Activated CD4-positive, alpha-beta T cell treated with anti-CD3 and anti-CD28 coated beads for 36 hours (primary cell): ENCODE data around the gene PCSK7. TPM values are rescaled to one million over a fixed set of nuclear protein-coding genes. Genes with fewer than 3 reads are reported as not detected.
"Not testable (repeated sequence)": the region's sequence is repeated elsewhere in the genome, so short reads cannot be mapped to it uniquely, and the experiment has no call there.

ENCODE experiments used
- ATAC-seq: fragments of 200-7000 bp; cut with Tn5 transposase; one replicate; pipeline ENCODE4 v1.10.0; 2021; ENCODE audit warnings: mild to moderate bottlenecking, moderate library complexity
- CTCF ChIA-PET: fragments of 350-600 bp; sonication (Branson Sonifier 250); formaldehyde crosslinking; loops from one replicate; lab custom pipeline; 2021; ENCODE audit warnings: antibody characterized with exemption; lab: Charles Lee
- POLR2A ChIA-PET: fragments of 350-600 bp; sonication (Branson Sonifier 250); formaldehyde crosslinking; loops from one replicate; lab custom pipeline; 2021; ENCODE audit warnings: antibody characterized with exemption, inconsistent platforms; lab: Charles Lee
- DNase-seq: peaks from one replicate; pipeline ENCODE4 v3.0.0-alpha.2; 2020
- H3K27ac Mint-ChIP-seq: one replicate; pipeline ENCODE4 v1.8.0; 2021; ENCODE audit warnings: mixed read lengths
- H3K27me3 Mint-ChIP-seq: one replicate; pipeline ENCODE4 v1.8.0; 2021; ENCODE audit warnings: mixed read lengths
- H3K36me3 Mint-ChIP-seq: one replicate; pipeline ENCODE4 v1.8.0; 2021; ENCODE audit warnings: low read depth, mixed read lengths
- H3K4me1 Mint-ChIP-seq: one replicate; pipeline ENCODE4 v1.8.0; 2021; ENCODE audit warnings: mixed read lengths
- H3K4me3 Mint-ChIP-seq: one replicate; pipeline ENCODE4 v1.8.0; 2021; ENCODE audit warnings: mild to moderate bottlenecking, moderate library complexity, mixed read lengths
- H3K9me3 Mint-ChIP-seq: one replicate; pipeline ENCODE4 v1.8.0; 2021; ENCODE audit warnings: low read depth, mixed read lengths
- intact Hi-C, 2 experiments: fragments of 100-400 bp; cut with DNase I in 1 of 2; cut with micrococcal nuclease in 1 of 2; formaldehyde crosslinking; loops; one replicate each; pipeline versions ENCODE4 v1.14.2 to v1.15.1; 2022 to 2024; cut with DNase I, micrococcal nuclease
- total RNA-seq, 2 experiments: library from RNA; stranded (reverse); gene quantifications; one replicate each; pipeline ENCODE4 v1.2.3, GENCODE V29; 2021

The PCSK7 gene, protein sequence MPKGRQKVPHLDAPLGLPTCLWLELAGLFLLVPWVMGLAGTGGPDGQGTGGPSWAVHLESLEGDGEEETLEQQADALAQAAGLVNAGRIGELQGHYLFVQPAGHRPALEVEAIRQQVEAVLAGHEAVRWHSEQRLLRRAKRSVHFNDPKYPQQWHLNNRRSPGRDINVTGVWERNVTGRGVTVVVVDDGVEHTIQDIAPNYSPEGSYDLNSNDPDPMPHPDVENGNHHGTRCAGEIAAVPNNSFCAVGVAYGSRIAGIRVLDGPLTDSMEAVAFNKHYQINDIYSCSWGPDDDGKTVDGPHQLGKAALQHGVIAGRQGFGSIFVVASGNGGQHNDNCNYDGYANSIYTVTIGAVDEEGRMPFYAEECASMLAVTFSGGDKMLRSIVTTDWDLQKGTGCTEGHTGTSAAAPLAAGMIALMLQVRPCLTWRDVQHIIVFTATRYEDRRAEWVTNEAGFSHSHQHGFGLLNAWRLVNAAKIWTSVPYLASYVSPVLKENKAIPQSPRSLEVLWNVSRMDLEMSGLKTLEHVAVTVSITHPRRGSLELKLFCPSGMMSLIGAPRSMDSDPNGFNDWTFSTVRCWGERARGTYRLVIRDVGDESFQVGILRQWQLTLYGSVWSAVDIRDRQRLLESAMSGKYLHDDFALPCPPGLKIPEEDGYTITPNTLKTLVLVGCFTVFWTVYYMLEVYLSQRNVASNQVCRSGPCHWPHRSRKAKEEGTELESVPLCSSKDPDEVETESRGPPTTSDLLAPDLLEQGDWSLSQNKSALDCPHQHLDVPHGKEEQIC
- total RNA-seq, result 10 to 100 TPM; 95.0 to 96.2 TPM

DNA sequence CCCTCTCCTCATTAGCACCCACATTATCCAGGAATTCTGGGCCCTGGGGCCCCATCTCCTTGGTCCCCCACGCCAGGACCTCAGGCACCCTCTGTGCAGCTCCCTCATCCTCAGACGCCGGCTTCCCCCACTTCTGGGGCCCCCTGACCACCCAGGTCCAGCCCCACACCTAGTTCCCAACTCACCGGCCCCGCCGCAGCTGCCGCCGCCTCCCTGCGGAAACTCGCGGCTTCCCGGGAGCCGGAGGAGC lies at the start of gene PCSK7:
TSS of gene PCSK7 (minus strand) at position 232 of the 250 bp plus-strand sequence. CDS start 2,229 bp downstream, outside the sequence.
- Mint-ChIP-seq H3K27me3 (no peaks in the 10 kb centered on the region), H3K4me3 (peak within 1 kb of the TSS; percentile 87), H3K36me3 (peaks cover 34% of the 10 kb centered on the region), H3K4me1 (peaks cover 37% of the 10 kb centered on the region), H3K9me3 (no peaks in the 10 kb centered on the region), H3K27ac (peak within 1 kb of the TSS; percentile 100)
- intact Hi-C loops, result loop anchor here (1.0 to 10.0 kb wide), 16 partner anchors 87 to 1206 kb away; partner anchors contain the start of genes CEP164 (in 2 of the 2), PAFAH1B2 (in 2 of the 2), BUD13 (in 1 of the 2) and IL10RA (in 1 of the 2)
- DNase-seq, result peak; percentile 77
- ChIA-PET POLR2A (interaction anchor here (1.2 to 1.6 kb wide), 3 partner anchors 53 to 96 kb away, joined by 4 to 7 read pairs (median 6); partner anchors contain the start of genes CEP164, PAFAH1B2 and SIDT2), CTCF (interaction anchor here (0.7 to 2.6 kb wide), 6 partner anchors 10 to 99 kb away, joined by 3 to 30 read pairs (median 4); partner anchors contain the start of genes CEP164 and SIDT2)
- ATAC-seq, result no peak

DNA sequence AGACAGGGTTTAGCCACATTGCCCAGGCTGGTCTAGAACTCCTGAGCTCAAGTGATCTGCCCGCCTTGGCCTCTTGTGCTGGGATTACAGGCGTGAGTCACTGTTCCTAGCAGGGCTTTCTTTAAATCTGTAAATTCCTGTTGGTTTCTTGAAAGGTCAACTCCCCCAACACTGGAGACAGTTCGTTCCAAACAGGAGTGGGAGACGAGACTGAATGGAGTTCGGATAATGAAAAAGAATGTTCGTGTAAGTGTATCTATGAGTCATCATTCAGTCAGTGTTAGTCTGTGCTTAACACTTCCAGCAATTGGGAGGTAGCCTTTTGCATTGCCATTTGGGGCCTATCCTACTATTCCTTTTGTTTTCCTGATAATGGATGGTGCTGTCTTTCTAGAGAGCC lies 49.3 kb upstream of the PCSK7 start:
- POLR2A ChIA-PET, result no interaction called here
- Mint-ChIP-seq H3K36me3 (peaks cover 23% of the 10 kb centered on the region), H3K27ac (no peak overlapping the region), H3K4me1 (peaks cover 15% of the 10 kb centered on the region), H3K9me3 (no peaks in the 10 kb centered on the region), H3K4me3 (no peak overlapping the region), H3K27me3 (no peaks in the 10 kb centered on the region)
- ATAC-seq, result no peak
- intact Hi-C loops, result no loop called here
- CTCF ChIA-PET, result no interaction called here
- no peak for DNase-seq

- POLR2A ChIA-PET, result no interaction called here
- no peaks in the 10 kb centered on the region for H3K27me3 Mint-ChIP-seq
- no peaks in the 10 kb centered on the region for H3K9me3 Mint-ChIP-seq
- CTCF ChIA-PET, result no interaction called here
- peaks cover 28% of the 10 kb centered on the region for H3K36me3 Mint-ChIP-seq
- peak overlapping the region; percentile 60 for H3K27ac Mint-ChIP-seq
- ATAC-seq (peak; percentile 16), DNase-seq (no peak)
- peaks cover 23% of the 10 kb centered on the region for H3K4me1 Mint-ChIP-seq
- intact Hi-C loops, result no loop called here
- H3K4me3 Mint-ChIP-seq, result peak overlapping the region; percentile 3
These were observed 48.0 kb upstream of the PCSK7 start for GRCh38 chr11:117279711-117280376.

DNA sequence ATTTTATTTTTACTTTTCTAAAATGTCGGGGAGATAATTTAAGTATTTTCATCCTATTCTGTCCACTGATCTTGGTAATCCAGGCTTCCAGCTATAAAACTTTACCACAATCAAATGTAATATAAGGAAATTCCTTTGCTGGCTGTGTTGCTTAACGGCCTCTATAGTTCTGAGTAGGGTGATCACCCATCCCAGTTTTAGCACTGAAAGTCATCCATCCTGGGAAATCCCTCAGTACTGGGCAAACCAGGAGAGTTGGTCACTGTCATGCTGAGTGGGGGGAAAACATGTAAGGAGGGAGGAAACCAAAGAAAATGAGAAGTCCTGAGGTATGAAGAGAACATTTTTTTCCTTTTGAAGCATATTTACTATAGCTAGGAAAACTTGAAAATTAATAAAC lies 46.5 kb upstream of the PCSK7 start:
- Mint-ChIP-seq H3K4me1 (peaks cover 25% of the 10 kb centered on the region), H3K36me3 (peaks cover 26% of the 10 kb centered on the region), H3K27ac (no peak overlapping the region), H3K27me3 (no peaks in the 10 kb centered on the region), H3K4me3 (no peak overlapping the region), H3K9me3 (no peaks in the 10 kb centered on the region)
- ChIA-PET POLR2A (no interaction called here), CTCF (interaction anchor here (0.5 kb wide), 1 partner anchor 98 kb away, joined by 3 read pairs; no protein-coding TSS in a partner anchor)
- no peak for DNase-seq
- intact Hi-C loops, result no loop called here
- ATAC-seq, result no peak

GRCh38 chr11:117273550-117274289 lies 41.8 kb upstream of the PCSK7 start:
- POLR2A ChIA-PET, result no interaction called here
- H3K4me1 Mint-ChIP-seq, result peaks cover 12% of the 10 kb centered on the region
- H3K27me3 Mint-ChIP-seq, result no peaks in the 10 kb centered on the region
- no peaks in the 10 kb centered on the region for H3K9me3 Mint-ChIP-seq
- H3K27ac Mint-ChIP-seq, result no peak overlapping the region
- intact Hi-C loops, result no loop called here
- no peak for DNase-seq
- peaks cover 18% of the 10 kb centered on the region for H3K36me3 Mint-ChIP-seq
- no peak overlapping the region for H3K4me3 Mint-ChIP-seq
- ATAC-seq, result no peak
- CTCF ChIA-PET, result no interaction called here

DNA sequence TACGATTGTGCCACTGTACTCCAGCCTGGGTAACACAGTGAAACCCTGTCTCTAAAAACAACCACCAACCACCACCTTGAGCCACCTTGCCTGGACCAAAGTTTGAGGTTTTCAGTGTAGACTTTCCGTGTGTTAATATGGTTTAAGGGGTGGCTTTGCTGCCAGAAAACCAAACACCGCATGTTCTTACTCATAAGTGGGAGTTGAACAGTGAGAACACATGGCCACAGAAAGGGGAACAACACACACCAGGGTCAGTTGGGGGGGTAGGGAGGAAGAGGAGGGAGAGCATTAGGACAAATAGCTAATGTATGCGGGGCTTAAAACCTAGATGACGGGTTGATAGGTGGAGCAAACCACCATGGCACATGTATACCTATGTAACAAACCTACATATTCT lies 40.3 kb upstream of the PCSK7 start:
- H3K36me3 Mint-ChIP-seq, result peaks cover 22% of the 10 kb centered on the region
- H3K27me3 Mint-ChIP-seq, H3K9me3 Mint-ChIP-seq, ATAC-seq, H3K4me3 Mint-ChIP-seq, H3K27ac Mint-ChIP-seq, intact Hi-C loops, CTCF ChIA-PET, DNase-seq, H3K4me1 Mint-ChIP-seq: not testable (repeated sequence)
- POLR2A ChIA-PET, result interaction anchor here (0.7 kb wide), 1 partner anchor 1396 kb away, joined by 7 read pairs; no protein-coding TSS in a partner anchor

GRCh38 chr11:117271208-117271607 lies 39.3 kb upstream of the PCSK7 start:
- Mint-ChIP-seq H3K36me3 (peaks cover 24% of the 10 kb centered on the region), H3K9me3 (no peaks in the 10 kb centered on the region), H3K4me3 (no peak overlapping the region), H3K27me3 (no peaks in the 10 kb centered on the region), H3K27ac (no peak overlapping the region), H3K4me1 (peaks cover 10% of the 10 kb centered on the region)
- ChIA-PET CTCF (no interaction called here), POLR2A (no interaction called here)
- ATAC-seq (no peak), DNase-seq (no peak)
- intact Hi-C loops, result no loop called here

- POLR2A ChIA-PET, result no interaction called here
- intact Hi-C loops, result no loop called here
- ATAC-seq (no peak), DNase-seq (no peak)
- Mint-ChIP-seq H3K27me3 (no peaks in the 10 kb centered on the region), H3K4me3 (no peak overlapping the region), H3K4me1 (peaks cover 2% of the 10 kb centered on the region), H3K36me3 (peaks cover 18% of the 10 kb centered on the region), H3K27ac (no peak overlapping the region), H3K9me3 (no peaks in the 10 kb centered on the region)
- CTCF ChIA-PET, result no interaction called here
These were observed 38.0 kb upstream of the PCSK7 start for GRCh38 chr11:117269856-117270255.

GRCh38 chr11:117265745-117266144 lies 33.9 kb upstream of the PCSK7 start:
- Mint-ChIP-seq H3K9me3 (no peaks in the 10 kb centered on the region), H3K27ac (no peak overlapping the region), H3K27me3 (no peaks in the 10 kb centered on the region), H3K36me3 (peaks cover 12% of the 10 kb centered on the region), H3K4me1 (no peaks in the 10 kb centered on the region), H3K4me3 (no peak overlapping the region)
- intact Hi-C loops, result no loop called here
- DNase-seq (no peak), ATAC-seq (no peak)
- CTCF ChIA-PET, result interaction anchor here (1.0 kb wide), 1 partner anchor 9 kb away, joined by 4 read pairs; no protein-coding TSS in a partner anchor
- POLR2A ChIA-PET, result no interaction called here

DNA sequence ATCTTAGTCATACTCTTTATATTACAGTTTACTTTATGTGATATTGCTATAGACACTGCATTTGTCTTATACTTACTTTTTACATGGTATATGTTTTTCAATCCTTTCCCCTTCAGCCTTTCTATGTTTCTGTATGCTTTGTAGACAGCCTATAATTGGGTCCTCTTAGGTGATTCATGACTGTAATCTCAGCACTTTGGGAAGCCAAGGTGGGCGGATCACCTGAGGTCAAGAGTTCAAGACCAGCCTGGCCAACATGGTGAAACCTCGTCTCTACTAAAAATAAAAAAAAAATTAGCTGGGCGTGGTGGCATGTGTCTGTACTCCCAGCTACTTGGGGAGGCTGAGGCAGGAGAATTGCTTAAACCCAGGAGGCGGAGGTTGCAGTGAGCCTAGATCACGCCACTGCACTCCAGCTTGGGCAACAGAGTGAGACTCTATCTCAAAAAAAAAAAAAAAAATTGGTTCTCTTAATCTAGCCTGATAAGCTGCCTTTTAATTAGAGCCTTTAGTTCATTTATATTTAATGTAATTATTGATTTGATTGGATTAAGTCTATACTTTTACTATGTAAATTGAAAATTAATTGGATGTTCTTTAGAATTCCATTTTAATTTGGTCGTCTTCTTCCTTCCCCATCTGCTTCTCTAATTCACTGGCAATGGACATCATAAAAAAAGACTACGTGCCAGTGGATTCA lies 32.9 kb upstream of the PCSK7 start:
- POLR2A ChIA-PET, H3K27me3 Mint-ChIP-seq, intact Hi-C loops, H3K9me3 Mint-ChIP-seq, DNase-seq, H3K4me3 Mint-ChIP-seq, H3K27ac Mint-ChIP-seq, H3K4me1 Mint-ChIP-seq, ATAC-seq: not testable (repeated sequence)
- CTCF ChIA-PET, result interaction anchor here (1.0 kb wide), 1 partner anchor 8 kb away, joined by 4 read pairs; no protein-coding TSS in a partner anchor
- peaks cover 14% of the 10 kb centered on the region for H3K36me3 Mint-ChIP-seq
